ENCODE measurements around the gene MCHR1.

The MCHR1 gene

DNA sequence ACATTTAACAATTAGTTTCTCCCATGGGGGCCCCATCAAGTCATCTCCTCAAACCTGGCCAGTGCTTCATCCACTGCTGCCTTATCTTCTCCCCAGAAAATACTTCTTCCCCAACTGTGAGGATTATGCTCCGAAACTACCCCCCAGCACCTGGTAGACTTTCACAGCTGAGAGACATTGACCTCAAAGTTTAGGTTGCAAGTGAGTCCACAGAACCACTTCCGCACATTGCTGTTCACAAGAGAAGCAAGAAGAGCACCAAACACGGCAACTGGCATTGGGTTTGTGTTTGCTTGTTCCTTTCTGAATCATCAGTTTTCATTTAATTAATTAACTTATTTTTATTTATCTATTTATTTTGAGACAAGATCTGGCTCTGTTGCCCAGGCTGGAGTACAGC, 6.1 kb downstream of the MCHR1 start:
- no peak overlapping the region for H3K4me3 Mint-ChIP-seq
- peaks cover 26% of the 10 kb centered on the region for H3K27me3 Mint-ChIP-seq
- H3K27ac Mint-ChIP-seq: no peak overlapping the region
- H3K36me3 Mint-ChIP-seq (ENCODE audit: low read depth): no peaks in the 10 kb centered on the region
- H3K4me1 Mint-ChIP-seq (ENCODE audit: low read depth): peaks cover 22% of the 10 kb centered on the region
- intact Hi-C loops (cut with micrococcal nuclease): no loop called here
- H3K9me3 Mint-ChIP-seq: no peaks in the 10 kb centered on the region

DNA sequence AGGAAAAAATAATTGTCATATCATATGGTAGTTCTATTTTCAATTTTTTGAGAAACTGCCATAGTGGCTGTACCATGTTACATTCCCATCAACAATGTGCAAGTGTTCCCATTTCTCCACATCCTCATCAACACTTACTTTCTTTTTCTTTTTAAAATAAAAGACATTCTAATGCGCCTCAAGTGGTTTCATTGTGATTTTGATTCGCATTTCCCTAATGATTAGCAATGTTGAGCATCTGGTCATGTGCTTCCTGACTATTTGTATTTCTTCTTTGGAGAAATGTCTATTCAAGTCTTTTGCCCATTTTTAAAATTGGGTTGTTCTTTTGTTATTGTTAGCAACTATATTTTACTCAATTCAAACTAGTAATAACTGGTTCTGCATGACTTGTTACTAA, 8.4 kb downstream of the MCHR1 start:
- intact Hi-C loops (cut with micrococcal nuclease): no loop called here
- Mint-ChIP-seq H3K27ac (no peak overlapping the region), H3K4me3 (no peak overlapping the region), H3K36me3 (ENCODE audit: low read depth) (no peaks in the 10 kb centered on the region), H3K27me3 (peaks cover 12% of the 10 kb centered on the region), H3K9me3 (no peaks in the 10 kb centered on the region), H3K4me1 (ENCODE audit: low read depth) (peaks cover 16% of the 10 kb centered on the region)

DNA sequence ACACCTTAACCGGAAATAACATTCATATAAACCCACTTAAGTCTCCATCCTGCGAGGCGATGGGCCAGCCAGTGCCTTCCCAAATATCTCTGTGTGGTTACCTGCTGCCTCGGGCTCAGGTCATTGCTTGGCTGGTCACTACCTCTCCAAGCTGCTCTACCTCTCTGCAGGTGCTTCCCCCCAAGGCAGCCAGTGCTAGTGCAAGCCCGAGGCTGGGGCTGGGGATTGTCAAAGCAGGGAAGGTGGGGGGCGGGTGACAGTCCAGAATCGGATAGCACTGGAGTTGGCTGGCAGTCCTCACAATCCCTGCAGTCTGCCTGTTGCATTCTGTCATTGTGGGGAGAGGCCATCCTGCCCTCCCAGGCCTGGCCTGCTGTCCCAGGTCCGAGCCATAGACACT, 11.1 kb downstream of the MCHR1 start:
- intact Hi-C loops (cut with micrococcal nuclease): no loop called here
- Mint-ChIP-seq H3K36me3 (ENCODE audit: low read depth) (no peaks in the 10 kb centered on the region), H3K4me3 (no peak overlapping the region), H3K9me3 (no peaks in the 10 kb centered on the region), H3K27me3 (peaks cover 8% of the 10 kb centered on the region), H3K27ac (no peak overlapping the region), H3K4me1 (ENCODE audit: low read depth) (peaks cover 12% of the 10 kb centered on the region)

DNA sequence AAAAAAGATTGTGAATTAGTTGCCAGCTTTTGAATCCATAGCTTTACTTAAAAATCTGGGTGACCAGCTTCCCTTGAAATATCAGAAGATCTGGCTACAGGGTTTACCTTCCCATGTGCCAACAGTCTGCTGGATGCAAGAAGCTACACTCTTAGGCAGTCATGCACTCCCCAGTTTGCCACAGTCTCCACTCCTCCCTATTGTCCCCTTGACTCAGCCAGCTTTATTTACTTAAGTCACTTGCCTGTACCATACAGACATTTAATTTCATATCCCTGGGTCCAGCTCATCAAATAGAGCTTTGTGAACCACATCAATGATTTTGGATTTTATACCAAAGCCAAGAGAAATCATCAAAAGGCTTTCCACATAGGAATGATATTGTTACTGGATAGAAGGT, 12.2 kb downstream of the MCHR1 start:
- Mint-ChIP-seq H3K4me3 (no peak overlapping the region), H3K27me3 (peaks cover 8% of the 10 kb centered on the region), H3K36me3 (ENCODE audit: low read depth) (no peaks in the 10 kb centered on the region), H3K9me3 (no peaks in the 10 kb centered on the region), H3K27ac (no peak overlapping the region), H3K4me1 (ENCODE audit: low read depth) (peaks cover 12% of the 10 kb centered on the region)
- intact Hi-C loops (cut with micrococcal nuclease): no loop called here

DNA sequence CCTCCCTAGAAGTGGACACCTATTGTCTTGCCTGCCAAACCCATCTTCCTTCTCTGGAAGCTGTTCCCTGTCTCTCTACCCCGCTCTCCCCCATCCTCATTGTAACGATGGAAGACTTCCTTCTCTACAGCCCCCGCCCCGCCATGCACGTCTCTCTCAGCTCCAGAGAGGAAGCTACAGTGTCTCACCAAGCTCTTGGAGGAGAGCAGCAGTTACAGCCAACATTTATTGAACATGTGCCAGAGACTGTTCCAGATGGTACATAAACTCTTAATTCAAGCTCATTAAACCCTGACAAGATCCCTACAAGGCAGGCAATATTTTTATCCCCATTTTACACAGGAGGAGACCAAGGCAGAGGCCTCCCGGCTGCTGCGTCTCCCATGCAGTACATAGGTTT, 15.1 kb downstream of the MCHR1 start:
- Mint-ChIP-seq H3K4me1 (ENCODE audit: low read depth) (peaks cover 12% of the 10 kb centered on the region), H3K27ac (peak overlapping the region; percentile 24), H3K36me3 (ENCODE audit: low read depth) (no peaks in the 10 kb centered on the region), H3K9me3 (no peaks in the 10 kb centered on the region), H3K27me3 (peaks cover 13% of the 10 kb centered on the region), H3K4me3 (no peak overlapping the region)
- intact Hi-C loops (cut with micrococcal nuclease): no loop called here

DNA sequence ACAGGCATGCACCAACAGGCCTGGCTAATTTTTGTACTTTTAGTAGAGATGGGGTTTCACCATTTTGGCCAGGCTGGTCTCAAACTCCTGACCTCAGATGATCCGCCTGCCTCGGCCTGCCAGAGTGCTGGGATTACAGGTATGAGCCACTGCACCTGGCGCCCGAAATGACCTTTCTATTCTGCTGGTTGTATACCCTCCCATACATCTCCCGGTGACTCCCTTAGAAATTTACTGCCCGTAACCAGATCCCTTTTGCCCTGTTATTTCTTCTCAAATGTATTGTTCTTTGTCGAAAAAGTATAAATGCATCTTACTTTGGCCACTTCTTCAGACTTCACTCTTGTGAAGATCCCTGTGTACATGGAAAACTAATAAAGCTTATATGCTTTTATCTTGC, 22.0 kb downstream of the MCHR1 start:
- peaks cover 7% of the 10 kb centered on the region for H3K27me3 Mint-ChIP-seq
- peaks cover 10% of the 10 kb centered on the region for H3K4me1 Mint-ChIP-seq (ENCODE audit: low read depth)
- intact Hi-C loops (cut with micrococcal nuclease): no loop called here
- H3K4me3 Mint-ChIP-seq: no peak overlapping the region
- no peaks in the 10 kb centered on the region for H3K36me3 Mint-ChIP-seq (ENCODE audit: low read depth)
- no peak overlapping the region for H3K27ac Mint-ChIP-seq
- H3K9me3 Mint-ChIP-seq: no peaks in the 10 kb centered on the region

DNA sequence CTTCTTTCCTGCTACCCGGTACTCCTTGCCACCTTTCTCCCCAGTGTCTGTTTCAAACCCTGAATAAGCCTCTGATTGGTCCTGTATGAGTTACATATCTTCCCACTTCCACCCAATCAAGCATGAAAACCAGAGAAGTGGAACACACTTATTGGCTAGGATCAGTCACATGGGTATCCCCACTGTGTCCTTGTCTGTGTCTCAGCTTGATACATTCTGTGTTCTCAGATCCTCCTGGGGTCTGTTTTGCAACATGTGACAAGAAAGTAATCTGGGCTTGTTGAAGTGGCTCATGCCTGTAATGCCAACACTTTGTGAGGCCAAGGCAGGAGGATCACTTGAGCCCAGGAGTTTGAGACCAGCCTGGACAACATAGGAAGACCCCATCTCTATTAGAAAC, 23.9 kb downstream of the MCHR1 start:
- intact Hi-C loops (cut with micrococcal nuclease): no loop called here
- H3K27ac Mint-ChIP-seq: no peak overlapping the region
- H3K27me3 Mint-ChIP-seq: peaks cover 3% of the 10 kb centered on the region
- H3K4me3 Mint-ChIP-seq: no peak overlapping the region
- peaks cover 14% of the 10 kb centered on the region for H3K4me1 Mint-ChIP-seq (ENCODE audit: low read depth)
- no peaks in the 10 kb centered on the region for H3K9me3 Mint-ChIP-seq
- no peaks in the 10 kb centered on the region for H3K36me3 Mint-ChIP-seq (ENCODE audit: low read depth)

DNA sequence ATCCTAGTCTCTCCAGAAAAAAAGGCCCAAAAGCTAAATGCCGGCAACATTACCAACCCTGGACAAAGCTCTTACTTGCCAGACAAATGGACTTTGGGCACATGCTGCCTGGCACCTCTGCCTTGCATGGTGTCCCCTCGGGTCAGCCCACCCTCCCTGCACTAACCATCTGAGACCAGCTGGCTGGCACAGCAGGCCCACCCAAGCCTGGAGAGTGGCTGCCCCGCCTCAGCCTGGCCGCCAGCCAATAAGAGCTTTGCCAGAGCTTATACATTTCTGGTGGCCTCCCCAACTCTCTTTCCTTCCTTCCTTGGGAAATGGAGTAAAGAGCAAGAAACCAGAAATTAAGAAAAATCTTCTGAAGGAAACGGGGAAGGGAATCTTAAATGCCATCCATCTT, 24.5 kb downstream of the MCHR1 start:
- Mint-ChIP-seq H3K36me3 (ENCODE audit: low read depth) (no peaks in the 10 kb centered on the region), H3K27me3 (peaks cover 2% of the 10 kb centered on the region), H3K4me1 (ENCODE audit: low read depth) (peaks cover 16% of the 10 kb centered on the region), H3K4me3 (no peak overlapping the region), H3K27ac (no peak overlapping the region), H3K9me3 (no peaks in the 10 kb centered on the region)
- intact Hi-C loops (cut with micrococcal nuclease): no loop called here

DNA sequence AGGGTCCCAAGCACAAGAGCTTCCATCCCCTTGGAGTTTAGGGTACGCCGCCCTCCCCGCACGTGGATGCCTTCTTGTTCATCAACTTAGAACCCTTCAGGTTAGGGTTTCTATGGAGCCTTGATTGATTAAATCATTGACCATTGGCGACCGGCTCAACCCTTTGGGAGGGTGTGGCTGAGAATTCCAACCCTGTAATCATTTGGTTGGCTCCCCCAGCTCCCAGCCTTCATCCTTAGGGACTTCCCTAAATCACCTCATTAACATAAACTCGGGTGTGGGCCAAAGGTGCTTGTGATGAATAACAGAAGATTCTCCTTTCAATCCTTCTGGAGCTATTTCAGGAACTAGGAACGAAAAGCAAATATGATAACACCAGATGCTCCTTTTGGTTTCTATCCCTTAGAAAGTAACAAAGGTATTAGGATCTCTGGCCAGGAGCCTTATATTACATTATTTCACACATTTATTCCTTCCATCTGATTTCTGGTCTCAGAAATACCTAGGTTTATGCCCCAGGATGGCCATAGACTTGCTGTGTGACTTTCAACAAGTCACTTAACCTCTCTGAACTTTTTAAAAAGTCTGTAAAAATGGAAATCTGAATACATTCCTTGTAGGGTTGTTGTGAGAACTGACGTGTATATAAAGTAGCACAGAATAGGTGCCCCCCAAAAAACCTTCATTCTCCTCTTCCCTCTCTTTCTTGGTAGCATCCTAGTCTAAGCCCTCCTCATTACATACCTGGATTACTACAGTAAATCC, 26.8 kb downstream of the MCHR1 start:
- H3K27me3 Mint-ChIP-seq: peaks cover 2% of the 10 kb centered on the region
- intact Hi-C loops (cut with micrococcal nuclease): no loop called here
- H3K4me3 Mint-ChIP-seq: no peak overlapping the region
- H3K27ac Mint-ChIP-seq: no peak overlapping the region
- no peaks in the 10 kb centered on the region for H3K36me3 Mint-ChIP-seq (ENCODE audit: low read depth)
- H3K4me1 Mint-ChIP-seq (ENCODE audit: low read depth): peaks cover 16% of the 10 kb centered on the region
- no peaks in the 10 kb centered on the region for H3K9me3 Mint-ChIP-seq

DNA sequence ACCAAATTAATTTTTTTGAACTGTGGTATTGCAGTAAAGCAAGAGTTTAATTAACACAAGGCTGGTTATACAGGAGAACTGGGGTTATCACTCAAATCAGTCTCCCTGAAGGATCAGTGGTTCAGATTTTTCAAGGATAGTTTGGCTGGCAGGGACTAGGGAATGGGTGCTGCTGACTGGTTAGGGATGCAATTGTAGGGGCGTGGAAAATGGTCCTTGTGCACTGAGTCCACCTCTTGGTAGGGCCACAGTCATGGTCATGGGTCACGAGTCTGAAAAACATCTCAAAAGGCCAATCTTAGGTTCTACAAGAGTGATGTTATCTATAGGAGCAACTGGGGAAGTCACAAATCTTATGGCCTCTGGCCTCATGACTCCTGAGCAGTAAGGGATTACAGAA, 27.9 kb downstream of the MCHR1 start:
- peaks cover 10% of the 10 kb centered on the region for H3K4me1 Mint-ChIP-seq (ENCODE audit: low read depth)
- peaks cover 5% of the 10 kb centered on the region for H3K27me3 Mint-ChIP-seq
- intact Hi-C loops (cut with micrococcal nuclease): no loop called here
- H3K4me3 Mint-ChIP-seq: no peak overlapping the region
- H3K36me3 Mint-ChIP-seq (ENCODE audit: low read depth): no peaks in the 10 kb centered on the region
- no peaks in the 10 kb centered on the region for H3K9me3 Mint-ChIP-seq
- no peak overlapping the region for H3K27ac Mint-ChIP-seq

DNA sequence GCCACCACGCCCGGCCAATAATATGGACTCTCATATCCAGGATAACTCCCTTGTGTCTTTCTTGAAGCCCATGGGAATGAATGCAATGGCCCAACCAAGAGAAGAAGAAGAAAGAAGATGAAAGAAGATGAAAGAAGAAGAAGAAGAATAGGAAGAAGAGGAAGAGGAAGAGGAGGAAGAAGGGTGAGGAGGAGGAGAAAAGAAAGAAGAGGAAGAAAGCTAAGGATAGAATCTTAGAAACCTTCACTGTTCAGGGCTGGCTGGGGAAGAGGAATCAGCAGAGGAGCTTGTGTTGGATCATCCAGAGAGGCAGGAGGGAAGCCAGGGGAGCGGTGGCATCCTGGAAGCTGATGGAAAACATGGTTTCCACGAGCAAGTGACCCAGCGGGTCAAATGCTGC, 28.9 kb downstream of the MCHR1 start:
- Mint-ChIP-seq H3K4me3 (no peak overlapping the region), H3K36me3 (ENCODE audit: low read depth) (no peaks in the 10 kb centered on the region), H3K27ac (no peak overlapping the region), H3K4me1 (ENCODE audit: low read depth) (peaks cover 6% of the 10 kb centered on the region), H3K9me3 (no peaks in the 10 kb centered on the region), H3K27me3 (peaks cover 3% of the 10 kb centered on the region)
- intact Hi-C loops (cut with micrococcal nuclease): no loop called here

DNA sequence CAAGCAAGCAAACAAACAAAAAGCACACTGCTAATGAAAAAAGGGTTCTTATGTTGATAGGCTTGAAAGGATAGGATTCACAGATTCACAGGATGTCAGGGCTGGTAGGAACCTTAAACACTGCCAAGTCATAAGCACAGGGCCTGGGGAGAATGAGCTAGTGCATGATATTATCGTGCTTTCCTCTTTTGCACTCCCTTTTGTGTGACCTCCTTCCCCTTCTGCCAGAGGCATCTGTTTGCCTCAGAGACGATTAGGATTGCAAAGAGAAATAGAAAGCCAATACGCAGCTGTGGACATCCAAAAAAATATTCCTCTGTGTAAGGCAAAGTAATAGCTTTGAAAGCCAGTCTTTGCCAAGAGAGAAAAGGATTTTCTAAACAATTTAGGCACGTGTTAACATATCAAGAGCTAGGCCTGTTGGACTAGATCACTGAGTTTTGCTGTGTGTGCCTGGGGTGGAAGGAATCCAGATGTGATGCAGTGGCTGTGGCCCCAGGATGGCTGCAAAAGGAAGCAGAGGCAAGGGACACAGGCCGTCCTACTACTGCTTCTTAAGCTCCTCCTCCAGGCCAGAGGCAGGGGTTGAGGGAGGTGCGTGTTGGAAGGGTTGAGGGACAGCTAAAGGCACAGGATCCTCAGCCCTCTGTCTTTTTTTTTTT, 30.6 kb downstream of the MCHR1 start:
- Mint-ChIP-seq H3K9me3 (no peaks in the 10 kb centered on the region), H3K27me3 (peaks cover 12% of the 10 kb centered on the region), H3K4me1 (ENCODE audit: low read depth) (peaks cover 11% of the 10 kb centered on the region), H3K27ac (no peak overlapping the region), H3K4me3 (no peak overlapping the region), H3K36me3 (ENCODE audit: low read depth) (no peaks in the 10 kb centered on the region)
- intact Hi-C loops (cut with micrococcal nuclease): no loop called here

DNA sequence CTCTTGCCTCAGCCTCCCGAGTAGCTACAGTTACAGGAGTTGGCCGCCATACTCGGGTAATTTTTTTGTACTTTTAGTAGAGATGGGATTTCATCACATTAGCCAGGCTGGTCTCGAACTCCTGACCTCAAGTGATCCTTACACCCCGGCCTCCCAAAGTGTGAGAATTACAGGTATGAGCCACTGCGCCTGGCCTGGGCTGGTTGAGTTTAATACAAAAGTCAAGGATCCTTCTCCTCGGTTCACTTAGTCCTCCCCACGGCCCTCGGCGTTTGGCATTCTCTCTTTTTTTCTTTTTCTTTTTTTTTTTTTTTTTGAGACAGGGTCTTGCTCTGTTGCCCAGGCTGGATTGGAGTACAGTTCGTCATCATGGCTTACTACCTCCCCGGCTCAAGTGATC, 33.0 kb downstream of the MCHR1 start:
- intact Hi-C loops (cut with micrococcal nuclease): no loop called here
- Mint-ChIP-seq H3K4me3 (no peak overlapping the region), H3K27ac (no peak overlapping the region), H3K27me3 (peaks cover 17% of the 10 kb centered on the region), H3K9me3 (no peaks in the 10 kb centered on the region), H3K36me3 (ENCODE audit: low read depth) (no peaks in the 10 kb centered on the region), H3K4me1 (ENCODE audit: low read depth) (peaks cover 11% of the 10 kb centered on the region)

DNA sequence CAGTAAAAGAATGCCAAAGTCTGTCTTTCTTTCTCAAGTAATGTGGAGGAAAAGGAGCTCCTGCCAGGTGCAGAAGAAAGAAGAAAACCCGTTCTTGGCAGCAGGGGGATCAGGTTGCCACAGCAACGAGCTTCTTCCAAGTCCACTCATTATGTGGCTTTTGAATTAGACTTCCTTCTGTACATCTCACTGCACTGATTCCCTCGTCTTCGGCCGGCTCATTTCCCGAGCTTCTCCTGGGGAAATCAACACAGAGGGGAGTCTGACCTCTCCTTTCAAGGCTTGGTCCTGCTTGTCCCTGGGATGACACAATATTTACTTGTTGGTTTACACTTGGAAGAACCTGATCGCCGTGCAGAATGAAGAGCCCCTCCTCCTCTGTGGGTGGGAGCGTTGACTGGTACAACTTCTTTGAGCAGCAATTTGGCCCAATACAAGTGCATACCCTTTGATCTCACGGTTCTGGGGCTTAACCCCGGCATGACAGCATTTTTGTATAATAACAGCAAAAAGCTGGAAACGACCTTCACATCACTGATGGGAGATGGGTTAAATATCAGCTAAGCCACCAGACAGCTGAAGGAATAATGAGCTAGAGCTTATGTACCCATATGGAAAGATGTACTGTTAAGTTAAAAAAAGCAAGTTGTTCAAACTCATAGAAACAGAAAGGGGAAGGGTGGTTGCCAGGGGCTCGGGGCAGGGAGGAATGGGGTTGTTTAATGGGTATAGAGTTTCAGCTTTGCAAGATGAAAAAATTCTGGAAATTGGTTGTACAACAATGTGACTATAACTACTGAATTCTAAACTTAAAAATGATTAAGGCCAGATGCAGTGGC, 35.4 kb downstream of the MCHR1 start:
- H3K36me3 Mint-ChIP-seq (ENCODE audit: low read depth): no peaks in the 10 kb centered on the region
- H3K4me1 Mint-ChIP-seq (ENCODE audit: low read depth): peaks cover 5% of the 10 kb centered on the region
- H3K9me3 Mint-ChIP-seq: no peaks in the 10 kb centered on the region
- H3K27ac Mint-ChIP-seq: no peak overlapping the region
- no peak overlapping the region for H3K4me3 Mint-ChIP-seq
- intact Hi-C loops (cut with micrococcal nuclease): no loop called here
- H3K27me3 Mint-ChIP-seq: peaks cover 22% of the 10 kb centered on the region

All from dendritic cell treated with granulocyte-macrophage colony-stimulating factor and Interleukin-4, amounts not matched to agents 40 ng/mL and 50 ng/mL, for 4 days (primary cell).